ENCODE results near the gene HCRTR2.
"Not testable (repeated sequence)": the region's sequence is repeated elsewhere in the genome, so short reads cannot be mapped to it uniquely, and the experiment has no call there.

Gene HCRTR2

GRCh38 chr6:55227862-55228261 lies 53.5 kb downstream of the HCRTR2 start:
- no peak for DNase-seq (ENCODE audit: low read depth, low spot score)
- H3K4me1 ChIP-seq (ENCODE audit: insufficient read depth, insufficient read length), result no peaks in the 10 kb centered on the region
- no peaks in the 10 kb centered on the region for H3K9me3 ChIP-seq (ENCODE audit: insufficient read depth, low read length)
- H3K36me3 ChIP-seq (ENCODE audit: insufficient read depth, insufficient read length, low read length), result no peaks in the 10 kb centered on the region
- H3K4me3 ChIP-seq (ENCODE audit: insufficient read length, low read depth), result no peak overlapping the region
- TF ChIP-seq ZNF274 (IDR thresholded peaks at IDR 0.05; ENCODE audit: low read depth, low read length) (no peak), SUZ12 (IDR thresholded peaks at IDR 0.05; ENCODE audit: extremely low read depth, insufficient read depth, insufficient read length) (no peak), YY1 (IDR thresholded peaks at IDR 0.05; ENCODE audit: insufficient read depth, insufficient read length) (no peak)
- no peak overlapping the region for H3K9ac ChIP-seq (ENCODE audit: insufficient read length, low read depth)
- H3K27me3 ChIP-seq (ENCODE audit: insufficient read depth, insufficient read length), result no peaks in the 10 kb centered on the region

DNA sequence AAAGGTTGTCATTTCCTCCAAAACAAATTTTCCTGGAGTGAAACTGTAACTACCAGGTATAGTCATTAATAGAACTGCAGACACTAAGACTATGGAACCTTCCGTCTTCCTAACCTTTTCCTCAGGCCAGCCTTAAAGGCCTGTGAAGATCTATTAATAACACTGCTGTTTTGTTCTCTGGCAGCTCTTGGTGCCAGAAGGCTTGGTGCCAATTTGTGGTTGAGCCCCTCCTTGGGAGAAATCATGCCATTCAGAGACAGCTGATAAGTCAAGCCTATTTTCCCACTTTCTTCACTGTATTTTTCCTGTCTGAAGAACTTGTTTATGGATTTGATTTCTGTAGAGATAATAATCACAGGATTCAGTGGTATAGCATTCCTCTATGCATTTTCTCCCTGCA lies 64.8 kb downstream of the HCRTR2 start:
- Histone ChIP-seq H3K4me1 (ENCODE audit: insufficient read depth, insufficient read length) (no peaks in the 10 kb centered on the region), H3K27me3 (ENCODE audit: insufficient read depth, insufficient read length) (no peaks in the 10 kb centered on the region), H3K9ac (ENCODE audit: insufficient read length, low read depth) (no peak overlapping the region), H3K9me3 (ENCODE audit: insufficient read depth, low read length) (no peaks in the 10 kb centered on the region), H3K36me3 (ENCODE audit: insufficient read depth, insufficient read length, low read length) (no peaks in the 10 kb centered on the region), H3K4me3 (ENCODE audit: insufficient read length, low read depth) (no peak overlapping the region)
- TF ChIP-seq ZNF274 (IDR thresholded peaks at IDR 0.05; ENCODE audit: low read depth, low read length) (no peak), SUZ12 (IDR thresholded peaks at IDR 0.05; ENCODE audit: extremely low read depth, insufficient read depth, insufficient read length) (no peak), YY1 (IDR thresholded peaks at IDR 0.05; ENCODE audit: insufficient read depth, insufficient read length) (no peak)
- DNase-seq (ENCODE audit: low read depth, low spot score), result no peak

DNA sequence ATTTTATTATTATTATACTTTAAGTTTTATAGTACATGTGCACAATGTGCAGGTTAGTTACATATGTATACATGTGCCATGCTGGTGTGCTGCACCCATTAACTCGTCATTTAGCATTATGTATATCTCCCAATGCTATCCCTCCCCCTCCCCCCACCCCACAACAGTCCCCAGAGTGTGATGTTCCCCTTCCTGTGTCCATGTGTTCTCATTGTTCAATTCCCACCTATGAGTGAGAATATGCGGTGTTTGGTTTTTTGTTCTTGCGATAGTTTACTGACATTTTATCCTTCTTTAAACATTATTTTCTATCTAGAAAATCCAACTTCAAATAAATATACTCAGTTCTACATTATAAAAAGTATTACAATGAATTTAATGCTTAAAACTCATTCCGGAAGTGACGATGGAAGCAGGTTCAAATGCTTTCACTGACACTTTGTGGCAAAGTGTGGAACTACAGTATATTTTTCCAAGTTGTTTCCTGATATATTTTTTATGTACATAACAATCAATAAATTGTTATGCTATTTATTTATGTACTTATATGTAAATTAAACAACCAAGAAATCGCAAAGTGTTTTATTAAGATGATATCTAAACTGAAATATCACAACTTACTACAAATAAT lies 66.8 kb downstream of the HCRTR2 start:
- H3K9ac ChIP-seq (ENCODE audit: insufficient read length, low read depth); H3K27me3 ChIP-seq (ENCODE audit: insufficient read depth, insufficient read length); H3K36me3 ChIP-seq (ENCODE audit: insufficient read depth, insufficient read length, low read length); H3K9me3 ChIP-seq (ENCODE audit: insufficient read depth, low read length); DNase-seq (ENCODE audit: low read depth, low spot score); H3K4me3 ChIP-seq (ENCODE audit: insufficient read length, low read depth); H3K4me1 ChIP-seq (ENCODE audit: insufficient read depth, insufficient read length): not testable (repeated sequence)

DNA sequence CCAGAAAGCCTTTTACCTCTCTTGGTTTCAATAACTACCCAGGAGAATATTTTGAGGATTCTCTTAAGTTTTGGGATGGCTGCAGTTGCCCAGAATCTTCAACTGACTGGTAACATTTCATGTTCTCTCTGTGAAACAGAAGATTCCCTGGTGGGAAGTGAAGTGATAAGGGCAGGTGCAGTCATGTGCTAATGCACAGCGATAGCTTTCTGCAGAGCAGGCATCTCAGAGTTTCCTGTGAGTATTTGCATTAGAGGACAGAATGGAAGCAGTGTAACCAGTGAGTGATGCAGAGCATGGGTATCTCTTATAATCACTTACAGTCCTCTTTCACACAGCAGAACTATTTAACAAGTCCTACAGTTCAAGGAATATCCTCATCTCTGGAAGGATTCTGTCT lies 76.1 kb downstream of the HCRTR2 start:
- DNase-seq (ENCODE audit: low read depth, low spot score), result peak; percentile 20
- no peak for TF ChIP-seq ZNF274 (IDR thresholded peaks at IDR 0.05; ENCODE audit: low read depth, low read length)
- no peak for TF ChIP-seq YY1 (IDR thresholded peaks at IDR 0.05; ENCODE audit: insufficient read depth, insufficient read length)
- TF ChIP-seq SUZ12 (IDR thresholded peaks at IDR 0.05; ENCODE audit: extremely low read depth, insufficient read depth, insufficient read length), result no peak
- Histone ChIP-seq H3K36me3 (ENCODE audit: insufficient read depth, insufficient read length, low read length) (no peaks in the 10 kb centered on the region), H3K9me3 (ENCODE audit: insufficient read depth, low read length) (no peaks in the 10 kb centered on the region), H3K4me3 (ENCODE audit: insufficient read length, low read depth) (no peak overlapping the region), H3K9ac (ENCODE audit: insufficient read length, low read depth) (no peak overlapping the region), H3K4me1 (ENCODE audit: insufficient read depth, insufficient read length) (no peaks in the 10 kb centered on the region), H3K27me3 (ENCODE audit: insufficient read depth, insufficient read length) (no peaks in the 10 kb centered on the region)

- no peaks in the 10 kb centered on the region for H3K9me3 ChIP-seq (ENCODE audit: insufficient read depth, low read length)
- TF ChIP-seq SUZ12 (IDR thresholded peaks at IDR 0.05; ENCODE audit: extremely low read depth, insufficient read depth, insufficient read length) (no peak), YY1 (IDR thresholded peaks at IDR 0.05; ENCODE audit: insufficient read depth, insufficient read length) (no peak), ZNF274 (IDR thresholded peaks at IDR 0.05; ENCODE audit: low read depth, low read length) (no peak)
- no peaks in the 10 kb centered on the region for H3K4me1 ChIP-seq (ENCODE audit: insufficient read depth, insufficient read length)
- no peak overlapping the region for H3K4me3 ChIP-seq (ENCODE audit: insufficient read length, low read depth)
- DNase-seq (ENCODE audit: low read depth, low spot score), result no peak
- H3K36me3 ChIP-seq (ENCODE audit: insufficient read depth, insufficient read length, low read length), result no peaks in the 10 kb centered on the region
- H3K9ac ChIP-seq (ENCODE audit: insufficient read length, low read depth), result no peak overlapping the region
- H3K27me3 ChIP-seq (ENCODE audit: insufficient read depth, insufficient read length), result no peaks in the 10 kb centered on the region
Measured at GRCh38 chr6:55255113-55255512, 80.8 kb downstream of the HCRTR2 start.

GRCh38 chr6:55260181-55260580 lies 85.9 kb downstream of the HCRTR2 start:
- Histone ChIP-seq H3K4me1 (ENCODE audit: insufficient read depth, insufficient read length) (no peaks in the 10 kb centered on the region), H3K36me3 (ENCODE audit: insufficient read depth, insufficient read length, low read length) (no peaks in the 10 kb centered on the region), H3K9me3 (ENCODE audit: insufficient read depth, low read length) (no peaks in the 10 kb centered on the region), H3K4me3 (ENCODE audit: insufficient read length, low read depth) (no peak overlapping the region), H3K27me3 (ENCODE audit: insufficient read depth, insufficient read length) (no peaks in the 10 kb centered on the region), H3K9ac (ENCODE audit: insufficient read length, low read depth) (no peak overlapping the region)
- TF ChIP-seq YY1 (IDR thresholded peaks at IDR 0.05; ENCODE audit: insufficient read depth, insufficient read length), result no peak
- TF ChIP-seq ZNF274 (IDR thresholded peaks at IDR 0.05; ENCODE audit: low read depth, low read length), result no peak
- no peak for TF ChIP-seq SUZ12 (IDR thresholded peaks at IDR 0.05; ENCODE audit: extremely low read depth, insufficient read depth, insufficient read length)
- DNase-seq (ENCODE audit: low read depth, low spot score), result no peak

GRCh38 chr6:55265409-55266114 lies 91.2 kb downstream of the HCRTR2 start:
- Histone ChIP-seq H3K4me1 (ENCODE audit: insufficient read depth, insufficient read length) (no peaks in the 10 kb centered on the region), H3K9me3 (ENCODE audit: insufficient read depth, low read length) (no peaks in the 10 kb centered on the region), H3K36me3 (ENCODE audit: insufficient read depth, insufficient read length, low read length) (no peaks in the 10 kb centered on the region), H3K4me3 (ENCODE audit: insufficient read length, low read depth) (no peak overlapping the region), H3K27me3 (ENCODE audit: insufficient read depth, insufficient read length) (no peaks in the 10 kb centered on the region), H3K9ac (ENCODE audit: insufficient read length, low read depth) (no peak overlapping the region)
- TF ChIP-seq YY1 (IDR thresholded peaks at IDR 0.05; ENCODE audit: insufficient read depth, insufficient read length) (no peak), ZNF274 (IDR thresholded peaks at IDR 0.05; ENCODE audit: low read depth, low read length) (no peak), SUZ12 (IDR thresholded peaks at IDR 0.05; ENCODE audit: extremely low read depth, insufficient read depth, insufficient read length) (no peak)
- no peak for DNase-seq (ENCODE audit: low read depth, low spot score)
